Left cardiac atrium (tissue), 4 donors: Measurements from ENCODE around the gene MYORG. TPM values are rescaled to one million over a fixed set of nuclear protein-coding genes. Genes with fewer than 3 reads are reported as not detected.
A peak's percentile ranks its signal among the peaks of the same experiment; 100 is the strongest.
"Not testable (repeated sequence)": the region's sequence is repeated elsewhere in the genome, so short reads cannot be mapped to it uniquely, and the experiment has no call there.

Experiments used
- ATAC-seq, 2 donors: fragments of 200-7000 bp; cut with Tn5 transposase; one replicate each; pipeline ENCODE4 v1.9.1; 2020; ENCODE audit warnings: mild to moderate bottlenecking in 2 of 2, moderate library complexity in 2 of 2
- DNase-seq: peaks from one replicate; pipeline ENCODE4 v3.0.0-alpha.2; 2020
- intact Hi-C, 2 donors: fragments of 100-400 bp; cut with DNase I; formaldehyde crosslinking; loops; one replicate each; pipeline versions ENCODE4 v1.14.1 to v1.15.1; 2022 to 2023
- total RNA-seq, 2 donors: library from RNA; stranded (reverse); fragmentation: NEBNext Ultra II Directional; extraction: Animal tissue kit (Norgen Biotek cat#: 25700); gene quantifications; one replicate each; pipeline ENCODE4 v1.2.1, GENCODE V29; 2021
- donor health status: DM: no; HTN: yes; CAD: no.
- donor health status: DM: no; HTN: yes; CAD: no; lungs with severe emphysema.
- donor health status: DM: yes; HTN: yes; CAD: no.
- donor health status: Dilated cardiomyopathy.

MYORG gene
- total RNA-seq, 2 donors from 2014 or later = 5.5 to 6.0 TPM

GRCh38 chr9:34343090-34343489 is 33.6 kb downstream of the MYORG start:
- peak; percentile 70 for DNase-seq
- intact Hi-C loops = no loop called here
- peak; percentile 86 for ATAC-seq

GRCh38 chr9:34341659-34342295 is 34.9 kb downstream of the MYORG start:
- intact Hi-C loops = no loop called here

GRCh38 chr9:34338665-34339385 is 37.9 kb downstream of the MYORG start:
- DNase-seq (no peak), ATAC-seq (no peak)
- intact Hi-C loops = loop anchor here (10.0 kb wide), 2 partner anchors 166 to 266 kb away; no protein-coding TSS in a partner anchor

More at GRCh38 chr9:34341659-34342295, 34.9 kb downstream of the MYORG start:
- ATAC-seq = peak in 1 of 2 donors; percentile 32
- DNase-seq = no peak

GRCh38 chr9:34338079-34338478 is 38.6 kb downstream of the MYORG start:
- intact Hi-C loops = loop anchor here (10.0 kb wide), 2 partner anchors 167 to 267 kb away; no protein-coding TSS in a partner anchor
- not testable (repeated sequence) for ATAC-seq, DNase-seq

- intact Hi-C loops = loop anchor here (10.0 kb wide), 2 partner anchors 167 to 267 kb away; no protein-coding TSS in a partner anchor
- no peak for DNase-seq
- no peak for ATAC-seq
These were observed 39.3 kb downstream of the MYORG start for GRCh38 chr9:34337403-34337802.

- intact Hi-C loops = loop anchor here (2.0 to 10.0 kb wide), 3 partner anchors 169 to 269 kb away; no protein-coding TSS in a partner anchor
- no peak for ATAC-seq
- DNase-seq = no peak
These were observed 41.3 kb downstream of the MYORG start for GRCh38 chr9:34335376-34335775.

- intact Hi-C loops = loop anchor here (2.0 to 10.0 kb wide), 4 partner anchors 42 to 270 kb away; partner anchors contain the start of gene MYORG (in 1 of the 2)
- DNase-seq (no peak), ATAC-seq (no peak)
These were observed 41.8 kb downstream of the MYORG start for GRCh38 chr9:34334916-34335315.

GRCh38 chr9:34334337-34334824 is 42.3 kb downstream of the MYORG start:
- ATAC-seq (peak in 1 of 2 donors; percentile 21), DNase-seq (no peak)
- intact Hi-C loops = loop anchor here (2.0 to 10.0 kb wide), 4 partner anchors 43 to 270 kb away; partner anchors contain the start of gene MYORG (in 1 of the 2)

- no peak for ATAC-seq
- intact Hi-C loops = loop anchor here (2.0 to 10.0 kb wide), 4 partner anchors 43 to 271 kb away; partner anchors contain the start of gene MYORG (in 1 of the 2)
- DNase-seq = no peak
These were observed 42.9 kb downstream of the MYORG start for GRCh38 chr9:34333836-34334235.

GRCh38 chr9:34332076-34332964 is 44.4 kb downstream of the MYORG start:
- ATAC-seq (no peak), DNase-seq (no peak)
- intact Hi-C loops = loop anchor here (5.0 to 10.0 kb wide), 3 partner anchors 45 to 272 kb away; partner anchors contain the start of gene MYORG (in 1 of the 2)

- no peak for ATAC-seq
- no peak for DNase-seq
- intact Hi-C loops = loop anchor here (1.0 to 10.0 kb wide), 4 partner anchors 46 to 274 kb away; partner anchors contain the start of gene MYORG (in 1 of the 2)
These were observed 45.5 kb downstream of the MYORG start for GRCh38 chr9:34331196-34331595.

- intact Hi-C loops = no loop called here
- DNase-seq (peak; percentile 97), ATAC-seq (peak; percentile 97 to 98)
These were observed 47.5 kb downstream of the MYORG start, which contains the start of the genes KIF24 and NUDT2 for GRCh38 chr9:34328987-34329832. TSS of gene KIF24 (minus strand) at chr9:34329268. CDS start at chr9:34311346, 17,922 bp downstream. TSS of gene NUDT2 (plus strand) at chr9:34329569. CDS start at chr9:34339040, 9,471 bp downstream.

GRCh38 chr9:34328500-34328986 is 48.2 kb downstream of the MYORG start:
- ATAC-seq (peak in 1 of 2 donors; percentile 1), DNase-seq (no peak)
- intact Hi-C loops = no loop called here

GRCh38 chr9:34326690-34327089 is 50.0 kb downstream of the MYORG start:
- no peak for DNase-seq
- ATAC-seq = no peak

GRCh38 chr9:34322899-34323591 is 53.7 kb downstream of the MYORG start:
- intact Hi-C loops = no loop called here
- DNase-seq (no peak), ATAC-seq (no peak)

More at GRCh38 chr9:34326690-34327089, 50.0 kb downstream of the MYORG start:
- intact Hi-C loops = no loop called here

GRCh38 chr9:34321451-34321850 is 55.2 kb downstream of the MYORG start:
- ATAC-seq (no peak), DNase-seq (no peak)
- intact Hi-C loops = no loop called here
